H1 (cell line): Measurements from ENCODE around the gene RAB44. TPM values are rescaled to one million over a fixed set of nuclear protein-coding genes. Genes with fewer than 3 reads are reported as not detected.

Source experiments
- BCL11A ChIP-seq, 2 experiments: IDR thresholded peaks; one replicate each; pipeline ENCODE4 v1.6.1; 2011; ENCODE audit warnings: low read depth in 2 of 2, low read length in 2 of 2, mild to moderate bottlenecking in 2 of 2
- CBX5 ChIP-seq: fragments of 300-800, 300-1000 bp; sonication (generic); IDR thresholded peaks from 2 replicates; pipeline ENCODE4 v1.7.1; 2016; ENCODE audit warnings: antibody characterized with exemption, low read length, low read depth
- FOSL1 ChIP-seq: IDR thresholded peaks from 2 replicates; pipeline ENCODE4 v1.6.1; 2011; ENCODE audit warnings: mild to moderate bottlenecking, low read depth, low read length, moderate library complexity; ENCODE audit not compliant: insufficient read depth
- KDM1A ChIP-seq: fragments of 200-600, 300-600 bp; sonication (generic); IDR thresholded peaks from 2 replicates; pipeline ENCODE4 v1.7.1; 2016; ENCODE audit warnings: mild to moderate bottlenecking, low read length, borderline replicate concordance
- polyA plus RNA-seq, 7 experiments: library from polyadenylated mRNA; depleted of rRNA in 3 of 7; stranded (reverse) in 5 of 7; unstranded in 2 of 7; fragments of >200 nt in 5 of 7; fragments of 200-250 nt in 2 of 7; gene quantifications; 1 replicate in 5 of 7; 2 replicates in 1 of 7; 4 replicates in 1 of 7; pipeline versions ENCODE4 v1.2.1 to v1.2.3, GENCODE V29; 2011 to 2013; ENCODE audit warnings: missing spikeins in 2 of 7, mixed read lengths in 2 of 7
- total RNA-seq: library from RNA; stranded (reverse); fragmentation: NEBNext Ultra II Directional; extraction: Animal tissue kit (Norgen Biotek cat#: 25700); gene quantifications from 2 replicates; pipeline ENCODE4 v1.2.1, GENCODE V29; 2021
- TF ChIP-seq, protein P1 (sequence below): IDR thresholded peaks from 2 replicates; pipeline ENCODE4 v1.6.1; 2012; ENCODE audit warnings: inconsistent platforms

The RAB44 gene
- total and polyA plus RNA-seq, 2 of the 8 experiments (the other 6 are each of a cell fraction or from before 2014, with no cell fraction given) = 0.02 TPM; not detected in 1

DNA sequence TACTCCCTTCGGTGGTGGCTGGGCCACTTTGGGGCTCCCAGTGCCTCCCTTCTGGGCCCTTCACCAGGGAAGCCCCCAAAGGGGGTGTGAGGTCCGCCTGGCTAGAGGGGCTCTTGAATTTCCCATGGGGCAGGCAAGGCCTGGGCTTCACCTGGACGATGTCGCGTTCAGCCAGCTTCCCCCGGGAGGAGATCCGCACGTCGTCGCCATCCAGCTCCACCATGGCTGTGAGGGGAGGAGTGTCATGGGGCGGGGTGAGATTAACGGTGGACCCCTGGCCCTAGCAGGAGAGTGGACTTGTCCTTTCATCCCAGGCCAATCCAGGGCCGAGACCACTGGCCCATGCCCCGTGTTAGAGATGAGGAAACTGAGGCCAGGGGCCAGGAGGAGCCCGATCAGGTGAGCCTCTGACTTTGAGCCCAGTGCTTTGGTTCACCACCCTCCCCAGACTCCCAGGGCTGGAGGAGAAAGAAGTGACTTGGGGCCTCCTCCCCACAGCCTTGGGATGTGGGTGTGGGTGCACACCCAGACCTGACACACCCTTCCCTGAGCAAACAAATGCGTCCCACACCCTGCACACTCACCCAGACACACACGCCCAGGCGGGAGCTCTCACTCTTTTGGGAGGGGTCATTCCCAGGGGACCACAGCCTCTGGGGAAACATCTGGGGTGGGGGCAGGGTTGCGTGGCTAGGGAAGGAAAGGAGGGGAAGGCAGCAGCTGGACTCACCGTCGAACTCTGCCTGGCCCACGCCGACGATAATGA, 46.1 kb downstream of the RAB44 start (continued):
- TF ChIP-seq, protein P1, sequence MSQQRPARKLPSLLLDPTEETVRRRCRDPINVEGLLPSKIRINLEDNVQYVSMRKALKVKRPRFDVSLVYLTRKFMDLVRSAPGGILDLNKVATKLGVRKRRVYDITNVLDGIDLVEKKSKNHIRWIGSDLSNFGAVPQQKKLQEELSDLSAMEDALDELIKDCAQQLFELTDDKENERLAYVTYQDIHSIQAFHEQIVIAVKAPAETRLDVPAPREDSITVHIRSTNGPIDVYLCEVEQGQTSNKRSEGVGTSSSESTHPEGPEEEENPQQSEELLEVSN = no peak
- TF ChIP-seq BCL11A (IDR thresholded peaks at IDR 0.05; ENCODE audit: low read depth in 2 of 2, low read length in 2 of 2) (no peak), CBX5 (no peak), FOSL1 (no peak), KDM1A (no peak)
